Neuronal stem cell (in vitro differentiated cells): ENCODE measurements around the gene MAP6.

Experiments used
- DNase-seq: peaks from one replicate; pipeline ENCODE4 v3.0.0-alpha.2; 2013; ENCODE audit warnings: low spot score
- H2AFZ ChIP-seq: one replicate; pipeline ENCODE4 v1.6.1; 2013; ENCODE audit warnings: mild to moderate bottlenecking, low read length, inconsistent platforms
- H2AK5ac ChIP-seq: 2 replicates; pipeline ENCODE4 v1.6.1; 2013; ENCODE audit warnings: low read depth, mild to moderate bottlenecking, inconsistent platforms, low read length, moderate library complexity, mixed read lengths
- H2BK120ac ChIP-seq: 2 replicates; pipeline ENCODE4 v1.6.1; 2013; ENCODE audit warnings: low read depth, mild to moderate bottlenecking, inconsistent platforms, low read length, moderate library complexity, mixed read lengths
- H2BK12ac ChIP-seq: one replicate; pipeline ENCODE4 v1.6.1; 2013; ENCODE audit warnings: low read length, inconsistent platforms
- H2BK15ac ChIP-seq: 2 replicates; pipeline ENCODE4 v1.6.1; 2013; ENCODE audit warnings: mild to moderate bottlenecking, low read length, inconsistent platforms, mixed read lengths
- H2BK5ac ChIP-seq: one replicate; pipeline ENCODE4 v1.6.1; 2013; ENCODE audit warnings: inconsistent platforms, mild to moderate bottlenecking, low read length, moderate library complexity
- H3K14ac ChIP-seq: one replicate; pipeline ENCODE4 v1.6.1; 2013; ENCODE audit warnings: low read length, inconsistent platforms
- H3K18ac ChIP-seq: 2 replicates; pipeline ENCODE4 v1.6.1; 2013; ENCODE audit warnings: low read length, inconsistent platforms
- H3K23ac ChIP-seq: 2 replicates; pipeline ENCODE4 v1.6.1; 2013; ENCODE audit warnings: low read depth, mild to moderate bottlenecking, mixed read lengths, low read length, inconsistent platforms; ENCODE audit not compliant: poor library complexity
- H3K27ac ChIP-seq: replicated peaks from 3 replicates; pipeline ENCODE4 v1.5.1; 2013; ENCODE audit warnings: low read length, inconsistent platforms
- H3K27me3 ChIP-seq, 3 experiments: 2 replicates each; pipeline ENCODE4 v1.6.1; 2013; ENCODE audit warnings: low read length in 3 of 3, mild to moderate bottlenecking in 2 of 3, inconsistent platforms in 1 of 3, low read depth in 1 of 3, mixed read lengths in 1 of 3, moderate library complexity in 1 of 3; ENCODE audit not compliant: control insufficient read depth in 3 of 3, insufficient read depth in 3 of 3
- H3K36me3 ChIP-seq, 2 donors: replicated peaks in 1 of 2; 2 replicates each; pipeline ENCODE4 v1.6.1; 2013; ENCODE audit warnings: low read length in 2 of 2; ENCODE audit not compliant: control insufficient read depth in 2 of 2, insufficient read depth in 2 of 2
- H3K4ac ChIP-seq: 2 replicates; pipeline ENCODE4 v1.6.1; 2013; ENCODE audit warnings: inconsistent platforms, mild to moderate bottlenecking, low read length, moderate library complexity
- H3K4me1 ChIP-seq, 2 donors: 1 replicate in 1 of 2; 2 replicates in 1 of 2; pipeline ENCODE4 v1.6.1; 2013; ENCODE audit warnings: low read length in 2 of 2, low read depth in 1 of 2; ENCODE audit not compliant: control insufficient read depth in 2 of 2, insufficient read depth in 1 of 2
- H3K4me2 ChIP-seq: one replicate; pipeline ENCODE4 v1.6.1; 2013; ENCODE audit warnings: mild to moderate bottlenecking, low read length, inconsistent platforms; ENCODE audit not compliant: insufficient read depth, poor library complexity, severe bottlenecking
- H3K4me3 ChIP-seq, 2 donors: 2 replicates each; pipeline ENCODE4 v1.5.1; 2013; ENCODE audit warnings: low read length in 2 of 2, mild to moderate bottlenecking in 2 of 2, inconsistent platforms in 1 of 2, moderate library complexity in 1 of 2
- H3K79me1 ChIP-seq: one replicate; pipeline ENCODE4 v1.6.1; 2013; ENCODE audit warnings: low read depth, mild to moderate bottlenecking, inconsistent platforms, low read length, moderate library complexity
- H3K9ac ChIP-seq: one replicate; pipeline ENCODE4 v1.6.1; 2013; ENCODE audit warnings: mild to moderate bottlenecking, low read depth, low read length, inconsistent platforms; ENCODE audit not compliant: poor library complexity
- H3K9me3 ChIP-seq, 2 donors: replicated peaks in 1 of 2; 2 replicates each; pipeline versions ENCODE3 to v1.6.1; 2013; ENCODE audit warnings: low read length in 2 of 2, mild to moderate bottlenecking in 2 of 2, inconsistent platforms in 1 of 2, low read depth in 1 of 2, mixed read lengths in 1 of 2, moderate library complexity in 1 of 2; ENCODE audit not compliant: control insufficient read depth in 2 of 2, insufficient read depth in 1 of 2
- H4K8ac ChIP-seq: one replicate; pipeline ENCODE4 v1.6.1; 2013; ENCODE audit warnings: low read depth, mild to moderate bottlenecking, inconsistent platforms, low read length, moderate library complexity
- H4K91ac ChIP-seq: one replicate; pipeline ENCODE4 v1.6.1; 2013; ENCODE audit warnings: low read length, low read depth, mild to moderate bottlenecking, inconsistent platforms; ENCODE audit not compliant: poor library complexity
- WGBS, 2 donors: extraction: QIAGEN DNeasy Blood & Tissue Kit; methylation state at CpG; one replicate each; pipeline ENCODE4 v1.1.7; 2013; ENCODE audit warnings: missing lambda C conversion rate in 2 of 2, mixed read lengths in 1 of 2; ENCODE audit not compliant: insufficient read length in 2 of 2, insufficient replicate concordance in 1 of 2; ENCODE audit errors: extremely low coverage in 2 of 2; 5-methylcytosine and 5-hydroxymethylcytosine counted together

Gene MAP6

DNA sequence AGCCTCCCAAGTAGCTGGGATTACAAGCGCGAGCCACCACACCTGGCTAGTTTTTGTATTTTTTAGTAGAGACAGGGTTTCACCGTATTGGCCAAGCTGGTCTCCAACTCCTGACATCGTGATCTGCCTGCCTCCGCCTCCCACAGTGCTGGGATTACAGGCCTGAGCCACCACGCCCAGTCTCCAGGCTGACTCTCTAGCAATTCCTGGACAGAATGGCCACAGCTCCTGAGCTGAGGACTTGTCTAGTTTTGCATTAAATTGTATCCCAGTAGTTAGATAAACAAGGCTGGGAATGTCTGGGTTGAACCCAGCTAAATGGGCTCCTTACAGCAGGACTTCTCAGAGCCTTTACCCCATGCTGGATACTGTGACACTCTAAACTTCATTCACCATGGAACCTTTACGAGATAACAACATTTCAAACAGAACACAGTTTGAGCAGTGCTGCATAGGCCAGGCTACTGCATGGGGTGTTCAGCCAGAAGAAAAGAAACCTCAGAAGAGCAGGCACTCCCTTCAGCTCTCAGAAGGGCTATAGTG lies 34.9 kb upstream of the MAP6 start:
- Histone ChIP-seq H3K79me1 (no peaks in the 10 kb centered on the region), H3K9me3 (peaks cover 0 to 2% of the 10 kb centered on the region in 2 donors), H3K4me1 (no peaks in the 10 kb centered on the region), H2AK5ac (no peak overlapping the region), H3K27me3 (peaks cover 0 to 24% (median 0%) of the 10 kb centered on the region in 3 experiments), H3K18ac (no peak overlapping the region), H2BK15ac (no peak overlapping the region), H4K8ac (no peak overlapping the region), H3K27ac (no peak overlapping the region), H2BK120ac (no peak overlapping the region), H3K4me2 (no peak overlapping the region), H3K36me3 (no peaks in the 10 kb centered on the region), H4K91ac (no peak overlapping the region), H3K23ac (no peak overlapping the region), H2BK5ac (no peak overlapping the region), H2AFZ (no peak overlapping the region), H3K9ac (no peak overlapping the region), H2BK12ac (no peak overlapping the region), H3K14ac (no peak overlapping the region), H3K4ac (no peak overlapping the region), H3K4me3 (no peak overlapping the region)
- DNase-seq, result no peak
- WGBS, 2 donors, result no CpG with 5 or more reads among the region's 7 CpGs

DNA sequence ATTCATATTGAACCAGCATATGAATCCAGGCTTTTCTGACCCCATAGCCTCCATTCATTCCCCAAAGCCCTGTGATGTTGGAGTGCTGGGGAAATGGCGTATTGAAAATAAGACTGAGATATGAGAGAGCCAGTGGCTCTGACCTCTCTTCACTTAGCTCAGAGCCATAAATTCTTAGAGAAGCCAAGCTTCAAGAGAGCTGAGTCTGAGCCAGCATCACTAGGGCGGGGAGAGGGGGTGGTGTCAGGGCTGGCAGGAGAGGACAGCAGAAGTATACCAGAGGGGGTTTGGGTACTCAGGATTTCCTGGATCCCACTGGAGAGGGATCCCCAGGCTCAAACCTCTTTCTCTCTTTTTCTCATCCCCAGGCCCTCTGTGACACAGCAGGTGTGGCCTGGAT lies 32.1 kb upstream of the MAP6 start:
- Histone ChIP-seq H2AK5ac (no peak overlapping the region), H3K4me1 (no peaks in the 10 kb centered on the region), H3K23ac (no peak overlapping the region), H3K4me3 (no peak overlapping the region), H3K36me3 (no peaks in the 10 kb centered on the region), H2BK15ac (no peak overlapping the region), H2AFZ (no peak overlapping the region), H3K79me1 (no peaks in the 10 kb centered on the region), H3K27ac (no peak overlapping the region), H3K4me2 (no peak overlapping the region), H3K4ac (no peak overlapping the region), H4K91ac (no peak overlapping the region), H4K8ac (no peak overlapping the region), H3K9ac (no peak overlapping the region), H2BK12ac (no peak overlapping the region), H3K9me3 (no peaks in the 10 kb centered on the region), H3K18ac (no peak overlapping the region), H3K14ac (no peak overlapping the region), H2BK5ac (no peak overlapping the region), H2BK120ac (no peak overlapping the region), H3K27me3 (peaks cover 0 to 28% (median 0%) of the 10 kb centered on the region in 3 experiments)
- WGBS, 2 donors, result no CpG with 5 or more reads among the region's 2 CpGs
- DNase-seq, result no peak

GRCh38 chr11:75697906-75698581 lies 29.2 kb upstream of the MAP6 start:
- H3K27ac ChIP-seq, result no peak overlapping the region
- H3K9me3 ChIP-seq, result no peaks in the 10 kb centered on the region
- no peak for DNase-seq
- no peak overlapping the region for H3K18ac ChIP-seq
- peaks cover 0 to 28% (median 0%) of the 10 kb centered on the region in 3 experiments for H3K27me3 ChIP-seq
- no peak overlapping the region for H3K9ac ChIP-seq
- H3K4me2 ChIP-seq, result no peak overlapping the region
- no peak overlapping the region for H2BK5ac ChIP-seq
- H2BK120ac ChIP-seq, result no peak overlapping the region
- H3K79me1 ChIP-seq, result no peaks in the 10 kb centered on the region
- H3K23ac ChIP-seq, result no peak overlapping the region
- H2BK12ac ChIP-seq, result no peak overlapping the region
- no peak overlapping the region for H2BK15ac ChIP-seq
- no peak overlapping the region for H2AK5ac ChIP-seq
- H3K36me3 ChIP-seq, result no peaks in the 10 kb centered on the region
- no peak overlapping the region for H3K4ac ChIP-seq
- no peak overlapping the region for H4K8ac ChIP-seq
- H2AFZ ChIP-seq, result no peak overlapping the region
- no peak overlapping the region for H4K91ac ChIP-seq
- no peaks in the 10 kb centered on the region for H3K4me1 ChIP-seq
- no CpG with 5 or more reads among the region's 4 CpGs for WGBS, 2 donors
- no peak overlapping the region for H3K14ac ChIP-seq
- no peak overlapping the region for H3K4me3 ChIP-seq

DNA sequence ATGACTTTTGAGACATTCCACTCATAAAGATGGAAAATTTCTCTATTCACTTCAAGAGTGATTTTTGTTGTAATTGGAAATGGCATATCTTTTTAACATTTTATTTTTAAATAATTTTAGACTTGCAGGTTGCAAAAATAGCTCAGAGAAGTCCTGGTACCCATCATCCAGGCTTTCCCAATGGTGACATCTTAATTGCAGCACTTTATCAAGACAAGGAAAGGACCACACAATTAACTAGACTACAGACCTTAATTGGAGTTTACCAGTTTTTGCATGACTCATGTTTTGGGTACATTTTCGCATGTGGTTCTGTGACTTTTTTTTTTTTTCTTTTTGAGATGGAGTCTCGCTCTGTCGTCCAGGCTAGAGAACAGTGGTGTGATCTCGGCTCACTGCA lies 23.0 kb upstream of the MAP6 start:
- H3K4ac ChIP-seq, result no peak overlapping the region
- no peak overlapping the region for H2BK15ac ChIP-seq
- DNase-seq, result no peak
- no peak overlapping the region for H3K4me3 ChIP-seq
- H3K23ac ChIP-seq, result no peak overlapping the region
- H3K27ac ChIP-seq, result no peak overlapping the region
- H3K4me2 ChIP-seq, result no peak overlapping the region
- H3K9me3 ChIP-seq, result no peaks in the 10 kb centered on the region
- no peak overlapping the region for H2BK12ac ChIP-seq
- no peak overlapping the region for H2AFZ ChIP-seq
- H3K9ac ChIP-seq, result no peak overlapping the region
- no peak overlapping the region for H3K14ac ChIP-seq
- H3K4me1 ChIP-seq, result peaks cover 0 to 9% of the 10 kb centered on the region in 2 donors
- no CpG with 5 or more reads among the region's 4 CpGs for WGBS, 2 donors
- H4K8ac ChIP-seq, result no peak overlapping the region
- H3K18ac ChIP-seq, result no peak overlapping the region
- H2BK120ac ChIP-seq, result no peak overlapping the region
- no peak overlapping the region for H2AK5ac ChIP-seq
- no peak overlapping the region for H4K91ac ChIP-seq
- no peaks in the 10 kb centered on the region for H3K36me3 ChIP-seq
- H3K27me3 ChIP-seq, result peaks cover 0 to 3% (median 0%) of the 10 kb centered on the region in 3 experiments
- no peak overlapping the region for H2BK5ac ChIP-seq
- H3K79me1 ChIP-seq, result no peaks in the 10 kb centered on the region
